Endothelial cell of umbilical vein (primary cell): ENCODE results near the gene BCL11A. TPM values are rescaled to one million over a fixed set of nuclear protein-coding genes. Genes with fewer than 3 reads are reported as not detected.

ENCODE experiments used
- BruUV-seq: library from RNA; stranded (reverse); fragments of 400-500 nt; replicated peaks from 2 replicates; lab custom pipeline; 2021; lab: Mats Ljungman, UMichigan
- CTCF ChIA-PET: fragments of 300-600, 350-600 bp; sonication (Branson Sonifier 250); formaldehyde crosslinking; loops from one replicate; lab custom pipeline; 2021; ENCODE audit warnings: antibody characterized with exemption, inconsistent platforms; lab: Charles Lee
- POLR2A ChIA-PET: fragments of 300-600, 350-600 bp; sonication (Branson Sonifier 250); formaldehyde crosslinking; loops from one replicate; lab custom pipeline; 2021; ENCODE audit warnings: antibody characterized with exemption, inconsistent platforms; lab: Charles Lee
- DNase-seq: peaks from one replicate; pipeline ENCODE4 v3.0.0-alpha.2; 2011; ENCODE audit warnings: low read depth, low spot score
- FAIRE-seq: peaks from 2 replicates; lab custom pipeline; 2011; peaks lifted over from hg19 to GRCh38; lab: Jason Lieb, UNC
- H2AFZ ChIP-seq: 2 replicates; pipeline ENCODE4 v1.6.0; 2012; ENCODE audit warnings: low read depth, low read length, control low read depth, inconsistent platforms
- H3K27ac ChIP-seq: 2 replicates; pipeline ENCODE4 v1.5.1; 2011; ENCODE audit warnings: low read depth, mild to moderate bottlenecking, control low read depth, low read length, moderate library complexity; ENCODE audit not compliant: insufficient read depth
- H3K27me3 ChIP-seq, 2 experiments: 2 replicates each; pipeline versions ENCODE4 v1.6.0 to v1.6.1; 2011; ENCODE audit warnings: low read length in 2 of 2, mixed read lengths in 1 of 2; ENCODE audit not compliant: control insufficient read depth in 2 of 2, insufficient read depth in 2 of 2
- H3K36me3 ChIP-seq, 2 experiments: 2 replicates in 1 of 2; 3 replicates in 1 of 2; pipeline ENCODE4 v1.5.1; 2011; ENCODE audit warnings: low read length in 2 of 2, mild to moderate bottlenecking in 1 of 2, moderate library complexity in 1 of 2; ENCODE audit not compliant: control insufficient read depth in 2 of 2, insufficient read depth in 2 of 2; ENCODE audit errors: extremely low read depth in 1 of 2
- H3K4me1 ChIP-seq: 3 replicates; pipeline ENCODE4 v1.5.1; 2011; ENCODE audit warnings: mild to moderate bottlenecking, low read length; ENCODE audit not compliant: control insufficient read depth, insufficient read depth; ENCODE audit errors: extremely low read depth
- H3K4me2 ChIP-seq: 2 replicates; pipeline ENCODE4 v1.6.1; 2011; ENCODE audit warnings: low read length, control low read depth, mixed read lengths; ENCODE audit not compliant: insufficient read depth
- H3K4me3 ChIP-seq, 3 experiments: fragments of 200-600 bp in 1 of 3; sonication (generic), shearing (Covaris generic) in 1 of 3; replicated peaks in 1 of 3; 2 replicates each; pipeline ENCODE4 v1.5.1; 2011 to 2016; ENCODE audit warnings: control low read depth in 3 of 3, low read length in 3 of 3, mild to moderate bottlenecking in 2 of 3, inconsistent platforms in 1 of 3, low read depth in 1 of 3, moderate library complexity in 1 of 3; ENCODE audit not compliant: insufficient read depth in 1 of 3
- H3K79me2 ChIP-seq: 2 replicates; pipeline ENCODE4 v1.6.0; 2012; ENCODE audit warnings: low read length, inconsistent platforms; ENCODE audit not compliant: control insufficient read depth, insufficient read depth
- H3K9ac ChIP-seq: replicated peaks from 2 replicates; pipeline ENCODE3; 2011; ENCODE audit warnings: low read length, control low read depth; ENCODE audit not compliant: insufficient read depth; ENCODE audit errors: extremely low read depth
- H3K9me1 ChIP-seq: replicated peaks from 3 replicates; pipeline ENCODE4 v1.6.0; 2011; ENCODE audit warnings: mild to moderate bottlenecking, low read length; ENCODE audit not compliant: control insufficient read depth, insufficient read depth; ENCODE audit errors: extremely low read depth
- H3K9me3 ChIP-seq: replicated peaks from 2 replicates; pipeline ENCODE4 v1.5.1; 2012; ENCODE audit warnings: low read length, inconsistent platforms; ENCODE audit not compliant: control insufficient read depth, insufficient read depth
- H4K20me1 ChIP-seq: replicated peaks from 2 replicates; pipeline ENCODE3; 2011; ENCODE audit warnings: mild to moderate bottlenecking, low read length; ENCODE audit not compliant: control insufficient read depth, insufficient read depth; ENCODE audit errors: extremely low read depth
- EZH2 ChIP-seq: IDR thresholded peaks from 2 replicates; pipeline ENCODE4 v1.6.1; 2012; ENCODE audit warnings: borderline replicate concordance, low read depth, mild to moderate bottlenecking, moderate library complexity, low read length, inconsistent platforms; ENCODE audit not compliant: severe bottlenecking
- FOS ChIP-seq: IDR thresholded peaks from 2 replicates; pipeline ENCODE4 v1.6.1; 2011; ENCODE audit warnings: mild to moderate bottlenecking, low read length, moderate library complexity, borderline replicate concordance; ENCODE audit not compliant: insufficient read depth
- JUN ChIP-seq: IDR thresholded peaks from 2 replicates; pipeline ENCODE4 v1.6.1; 2011; ENCODE audit warnings: borderline replicate concordance, low read depth; ENCODE audit not compliant: insufficient read length, insufficient read depth
- MYC ChIP-seq: IDR thresholded peaks from one replicate; pipeline ENCODE4 v1.6.1; 2011; ENCODE audit warnings: mild to moderate bottlenecking, low read depth, low read length
- POLR2AphosphoS5 ChIP-seq: IDR thresholded peaks from 2 replicates; pipeline ENCODE4 v1.6.1; 2012; ENCODE audit warnings: low read depth, mild to moderate bottlenecking, control low read depth, low read length, moderate library complexity; ENCODE audit not compliant: insufficient read depth
- dilution Hi-C: fragments of 300-500 bp; cut with MboI; formaldehyde crosslinking; loops from one replicate; pipeline ENCODE4 v1.15.0; 2019; ENCODE audit warnings: low sequenced_read_pairs; ENCODE audit not compliant: extremely low pct_ligation_motif_present
- intact Hi-C: fragments of 100-400 bp; cut with micrococcal nuclease; formaldehyde crosslinking; loops from one replicate; pipeline ENCODE4 v1.10.0; 2022
- polyA plus RNA-seq, 4 experiments: library from polyadenylated mRNA; depleted of rRNA in 3 of 4; stranded (reverse) in 3 of 4; unstranded in 1 of 4; fragments of >200 nt; gene quantifications; 2 replicates each; pipeline versions ENCODE4 v1.2.1 to v1.2.3, GENCODE V29; 2011 to 2012; ENCODE audit warnings: missing spikeins in 1 of 4
- total RNA-seq: library from RNA; stranded (reverse); gene quantifications from 2 replicates; pipeline ENCODE4 v1.2.3, GENCODE V29; 2021
- TF ChIP-seq, protein P1 (sequence below): IDR thresholded peaks from 2 replicates; pipeline ENCODE4 v1.6.1; 2011; ENCODE audit not compliant: insufficient read depth, insufficient read length
- TF ChIP-seq, protein P2 (sequence below), 2 donors: IDR thresholded peaks; 1 replicate in 1 of 2; 2 replicates in 1 of 2; pipeline ENCODE4 v1.5.1; 2011; ENCODE audit warnings: low read length in 2 of 2, mild to moderate bottlenecking in 2 of 2, moderate library complexity in 2 of 2, control low read depth in 1 of 2, inconsistent platforms in 1 of 2, low read depth in 1 of 2; ENCODE audit not compliant: insufficient read depth in 1 of 2; ENCODE audit errors: extremely low read depth in 1 of 2

The BCL11A gene
- total and polyA plus RNA-seq, 2 donors (not counting 3 experiments of a cell fraction or from before 2014, with no cell fraction given): 0.12 to 0.88 TPM

DNA sequence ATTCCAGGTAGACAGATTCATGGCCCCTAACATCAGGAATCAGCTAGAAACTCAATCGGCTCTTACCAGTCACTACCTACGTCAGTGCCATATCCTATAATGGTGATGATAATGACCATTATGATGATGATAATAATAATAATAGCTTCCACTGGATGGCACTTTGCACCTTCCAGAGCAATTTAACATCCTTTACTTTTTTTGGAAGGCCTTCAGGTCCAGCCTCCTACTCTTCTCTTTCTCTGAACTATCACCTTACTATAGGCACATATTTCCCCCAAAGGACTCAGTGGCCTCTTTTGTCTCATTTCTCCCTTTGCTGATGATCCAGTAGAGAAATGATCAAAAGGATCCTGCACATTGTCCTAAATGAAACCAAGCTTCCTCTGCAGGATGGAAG is 56.0 kb downstream of the BCL11A start:
- Histone ChIP-seq H3K27ac (no peak overlapping the region), H3K4me2 (no peak overlapping the region), H3K9me1 (no peaks in the 10 kb centered on the region), H3K4me3 (no peak overlapping the region), H3K27me3 (no peaks in the 10 kb centered on the region), H3K9me3 (no peaks in the 10 kb centered on the region), H3K9ac (no peak overlapping the region), H2AFZ (no peak overlapping the region), H3K36me3 (no peaks in the 10 kb centered on the region), H3K4me1 (no peaks in the 10 kb centered on the region), H4K20me1 (no peaks in the 10 kb centered on the region), H3K79me2 (no peaks in the 10 kb centered on the region)
- ChIA-PET POLR2A (no interaction called here), CTCF (no interaction called here)
- BruUV-seq: no TSS peak
- dilution Hi-C loops: no loop called here
- FAIRE-seq (no peak), DNase-seq (no peak)
- no peak for TF ChIP-seq EZH2
- no peak for TF ChIP-seq JUN
- intact Hi-C loops: no loop called here

DNA sequence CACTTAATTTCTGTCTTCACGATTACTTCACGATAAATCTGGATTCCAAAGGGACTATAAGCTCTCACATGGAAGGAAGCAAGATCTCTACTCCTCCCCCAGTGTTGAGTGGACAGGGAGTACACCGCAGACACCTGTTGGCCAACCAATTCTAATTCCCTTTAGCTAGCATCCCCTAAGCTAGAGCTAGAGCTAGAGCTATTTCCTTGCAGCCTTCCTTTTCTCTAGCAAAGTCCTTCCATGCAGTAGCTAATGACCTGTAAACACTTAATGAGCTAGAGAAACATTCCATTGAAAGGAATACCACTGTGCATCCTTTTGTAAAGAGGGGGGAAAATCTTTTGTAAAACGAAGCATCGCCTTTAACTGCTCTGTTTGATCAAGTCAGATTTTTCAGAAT is 56.5 kb downstream of the BCL11A start:
- POLR2A ChIA-PET: no interaction called here
- CTCF ChIA-PET: no interaction called here
- intact Hi-C loops (no loop called here), dilution Hi-C loops (no loop called here)
- Histone ChIP-seq H3K4me1 (no peaks in the 10 kb centered on the region), H3K36me3 (no peaks in the 10 kb centered on the region), H3K9me1 (no peaks in the 10 kb centered on the region), H3K4me2 (no peak overlapping the region), H3K4me3 (no peak overlapping the region), H2AFZ (no peak overlapping the region), H3K9me3 (no peaks in the 10 kb centered on the region), H3K27ac (no peak overlapping the region), H3K27me3 (no peaks in the 10 kb centered on the region), H3K9ac (no peak overlapping the region), H4K20me1 (no peaks in the 10 kb centered on the region), H3K79me2 (no peaks in the 10 kb centered on the region)
- DNase-seq: no peak
- no TSS peak for BruUV-seq
- TF ChIP-seq, protein P1, sequence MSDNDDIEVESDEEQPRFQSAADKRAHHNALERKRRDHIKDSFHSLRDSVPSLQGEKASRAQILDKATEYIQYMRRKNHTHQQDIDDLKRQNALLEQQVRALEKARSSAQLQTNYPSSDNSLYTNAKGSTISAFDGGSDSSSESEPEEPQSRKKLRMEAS: no peak
- TF ChIP-seq EZH2 (no peak), MYC (no peak), POLR2AphosphoS5 (no peak), FOS (no peak), JUN (no peak)
- TF ChIP-seq, protein P2, sequence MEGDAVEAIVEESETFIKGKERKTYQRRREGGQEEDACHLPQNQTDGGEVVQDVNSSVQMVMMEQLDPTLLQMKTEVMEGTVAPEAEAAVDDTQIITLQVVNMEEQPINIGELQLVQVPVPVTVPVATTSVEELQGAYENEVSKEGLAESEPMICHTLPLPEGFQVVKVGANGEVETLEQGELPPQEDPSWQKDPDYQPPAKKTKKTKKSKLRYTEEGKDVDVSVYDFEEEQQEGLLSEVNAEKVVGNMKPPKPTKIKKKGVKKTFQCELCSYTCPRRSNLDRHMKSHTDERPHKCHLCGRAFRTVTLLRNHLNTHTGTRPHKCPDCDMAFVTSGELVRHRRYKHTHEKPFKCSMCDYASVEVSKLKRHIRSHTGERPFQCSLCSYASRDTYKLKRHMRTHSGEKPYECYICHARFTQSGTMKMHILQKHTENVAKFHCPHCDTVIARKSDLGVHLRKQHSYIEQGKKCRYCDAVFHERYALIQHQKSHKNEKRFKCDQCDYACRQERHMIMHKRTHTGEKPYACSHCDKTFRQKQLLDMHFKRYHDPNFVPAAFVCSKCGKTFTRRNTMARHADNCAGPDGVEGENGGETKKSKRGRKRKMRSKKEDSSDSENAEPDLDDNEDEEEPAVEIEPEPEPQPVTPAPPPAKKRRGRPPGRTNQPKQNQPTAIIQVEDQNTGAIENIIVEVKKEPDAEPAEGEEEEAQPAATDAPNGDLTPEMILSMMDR (IDR thresholded peaks at IDR 0.05; ENCODE audit: extremely low read depth in 1 of 2, insufficient read depth in 1 of 2, low read depth in 1 of 2, low read length in 2 of 2): no peak
- FAIRE-seq: no peak
